ENCODE measurements around the gene TRIL.

TRIL gene

GRCh38 chr7:28958235-28958979 is at the start of gene TRIL:
TSS of gene TRIL (minus strand) at chr7:28958330. CDS start at chr7:28958046, 284 bp downstream.
- DNase-seq = no peak

- DNase-seq = no peak
Measured at GRCh38 chr7:29007127-29007526, 49.0 kb upstream of the TRIL start.

- DNase-seq = no peak
Measured at GRCh38 chr7:29005829-29006228, 47.7 kb upstream of the TRIL start.

GRCh38 chr7:29005406-29005805 is 47.3 kb upstream of the TRIL start:
- DNase-seq = no peak

- DNase-seq = no peak
Measured at GRCh38 chr7:29003703-29004102, 45.6 kb upstream of the TRIL start.

GRCh38 chr7:29000717-29001076 is 42.6 kb upstream of the TRIL start:
- DNase-seq = no peak

- DNase-seq = no peak
Measured at GRCh38 chr7:28999895-29000716, 42.0 kb upstream of the TRIL start.

- DNase-seq = no peak
Measured at GRCh38 chr7:28999427-28999826, 41.3 kb upstream of the TRIL start.

GRCh38 chr7:28998105-28998504 is 40.0 kb upstream of the TRIL start:
- DNase-seq = no peak

GRCh38 chr7:28996836-28997235 is 38.7 kb upstream of the TRIL start:
- no peak for DNase-seq

- DNase-seq = no peak
Measured at GRCh38 chr7:28993371-28993770, 35.2 kb upstream of the TRIL start.

GRCh38 chr7:28992798-28993197 is 34.7 kb upstream of the TRIL start:
- DNase-seq = no peak

GRCh38 chr7:28990200-28990960 is 32.2 kb upstream of the TRIL start:
- DNase-seq = no peak

GRCh38 chr7:28989211-28989980 is 31.3 kb upstream of the TRIL start:
- DNase-seq = no peak

- no peak for DNase-seq
Measured at GRCh38 chr7:28988810-28989209, 30.7 kb upstream of the TRIL start.

- DNase-seq = no peak
Measured at GRCh38 chr7:28988091-28988490, 30.0 kb upstream of the TRIL start.

GRCh38 chr7:28986765-28987110 is 28.6 kb upstream of the TRIL start:
- DNase-seq = no peak

GRCh38 chr7:28986028-28986764 is 28.1 kb upstream of the TRIL start:
- DNase-seq = no peak

GRCh38 chr7:28984631-28985030 is 26.5 kb upstream of the TRIL start:
- no peak for DNase-seq

GRCh38 chr7:28984217-28984616 is 26.1 kb upstream of the TRIL start:
- no peak for DNase-seq

- no peak for DNase-seq
Measured at GRCh38 chr7:28983396-28984190, 25.5 kb upstream of the TRIL start.

- no peak for DNase-seq
Measured at GRCh38 chr7:28981161-28981465, 23.0 kb upstream of the TRIL start.
